Epithelial cell of prostate (primary cell): Measurements from ENCODE around the gene RIMS4.
A peak's percentile ranks its signal among the peaks of the same experiment; 100 is the strongest.

ENCODE experiments used
- DNase-seq: peaks from one replicate; pipeline ENCODE4 v3.0.0-alpha.2; 2011; ENCODE audit warnings: low read depth, low spot score
- H3K27ac ChIP-seq: fragments of 450-650 bp; 2 replicates; pipeline ENCODE4 v1.5.1; 2017; ENCODE audit warnings: mild to moderate bottlenecking

RIMS4 gene

DNA sequence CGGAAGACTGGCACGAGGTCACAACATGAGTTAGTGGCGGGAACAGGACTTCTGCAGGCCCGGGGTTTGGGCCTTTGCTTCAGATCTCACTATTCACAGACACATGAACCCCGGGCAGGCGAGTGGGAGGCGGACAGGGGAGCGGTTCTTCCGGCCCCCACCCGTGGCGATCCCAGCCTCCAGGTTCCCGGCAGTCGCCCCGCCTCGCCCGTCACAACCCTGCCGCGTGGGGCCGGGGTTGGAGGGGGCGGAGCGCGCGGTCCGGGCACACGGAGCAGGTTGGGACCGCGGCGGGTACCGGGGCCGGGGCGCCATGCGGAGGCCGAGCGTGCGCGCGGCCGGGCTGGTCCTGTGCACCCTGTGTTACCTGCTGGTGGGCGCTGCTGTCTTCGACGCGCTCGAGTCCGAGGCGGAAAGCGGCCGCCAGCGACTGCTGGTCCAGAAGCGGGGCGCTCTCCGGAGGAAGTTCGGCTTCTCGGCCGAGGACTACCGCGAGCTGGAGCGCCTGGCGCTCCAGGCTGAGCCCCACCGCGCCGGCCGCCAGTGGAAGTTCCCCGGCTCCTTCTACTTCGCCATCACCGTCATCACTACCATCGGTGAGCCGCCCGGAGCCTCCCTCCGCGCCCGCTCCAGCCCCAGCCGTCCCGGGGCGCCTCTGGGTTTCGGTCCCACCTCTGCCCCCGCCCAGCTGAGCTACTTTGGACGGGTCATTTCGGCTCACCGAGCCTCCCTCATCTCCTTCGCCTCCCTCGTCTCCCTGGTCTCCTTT lies 64.6 kb downstream of the RIMS4 start, which contains the start of gene KCNK15:
Gene KCNK15 (plus strand): TSS at position 268 of the 769 bp plus-strand sequence. CDS start 46 bp downstream, at position 314.
- H3K27ac ChIP-seq = no peak within 1 kb of the TSS
- no peak for DNase-seq

DNA sequence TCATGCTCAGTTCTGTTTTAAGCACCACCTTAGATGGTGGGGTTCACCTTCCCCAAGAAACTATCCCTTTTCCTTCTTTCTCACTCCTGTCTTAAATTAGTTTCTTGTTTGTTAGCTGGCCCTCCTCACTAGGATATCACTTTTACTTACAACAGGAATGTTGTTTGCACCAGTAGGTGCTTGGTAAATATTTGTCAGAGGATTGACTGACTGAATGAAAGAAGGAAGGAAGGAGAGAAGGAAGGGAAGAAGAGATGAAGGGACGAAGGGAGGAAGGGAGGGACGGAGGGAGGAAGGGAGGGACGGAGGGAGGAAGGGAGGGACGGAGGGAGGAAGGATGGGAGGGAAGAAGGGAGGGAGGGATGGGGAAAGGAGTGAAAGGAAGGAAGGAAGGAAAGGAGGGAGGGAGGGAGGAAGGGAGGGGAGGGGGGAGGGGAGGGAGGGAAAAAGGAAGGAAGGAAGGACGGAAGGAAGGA lies 65.2 kb downstream of the RIMS4 start:
- H3K27ac ChIP-seq = no peak overlapping the region
- DNase-seq = no peak

DNA sequence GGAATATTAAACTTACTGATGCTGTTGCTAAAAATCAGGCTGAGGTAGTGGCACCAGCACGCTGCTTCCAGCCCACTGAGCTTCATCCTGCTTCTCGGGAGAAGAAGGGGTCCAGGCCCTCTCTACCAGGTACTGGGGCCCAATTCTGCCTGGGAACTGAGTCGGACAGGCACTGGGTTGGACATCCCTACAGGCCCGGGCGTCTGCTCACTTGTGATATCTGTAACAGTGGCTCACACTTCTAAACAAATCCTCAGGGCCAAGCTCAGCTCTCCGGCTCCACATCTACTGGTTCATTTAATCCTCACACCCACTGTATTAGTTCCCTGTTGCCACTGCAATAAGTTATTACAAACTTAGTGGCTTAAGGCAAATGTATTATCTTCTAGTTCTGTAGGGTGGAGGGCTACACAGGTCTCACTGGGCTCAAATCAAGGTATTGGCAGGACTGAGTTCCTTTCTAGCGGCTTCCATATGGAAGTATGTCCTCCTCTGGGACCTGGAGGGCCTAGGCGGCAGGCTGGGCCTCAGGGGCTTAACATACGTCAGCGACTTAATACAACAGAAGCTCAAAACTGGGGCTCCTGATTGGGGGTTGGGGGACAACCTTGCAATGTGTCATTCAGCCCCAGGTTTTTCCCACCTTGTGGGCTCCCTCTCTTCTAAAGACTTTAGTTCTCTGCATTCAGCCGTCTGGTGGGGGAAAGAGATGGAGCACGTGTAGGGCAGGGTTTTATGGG lies 66.3 kb downstream of the RIMS4 start:
- no peak overlapping the region for H3K27ac ChIP-seq
- DNase-seq = no peak

DNA sequence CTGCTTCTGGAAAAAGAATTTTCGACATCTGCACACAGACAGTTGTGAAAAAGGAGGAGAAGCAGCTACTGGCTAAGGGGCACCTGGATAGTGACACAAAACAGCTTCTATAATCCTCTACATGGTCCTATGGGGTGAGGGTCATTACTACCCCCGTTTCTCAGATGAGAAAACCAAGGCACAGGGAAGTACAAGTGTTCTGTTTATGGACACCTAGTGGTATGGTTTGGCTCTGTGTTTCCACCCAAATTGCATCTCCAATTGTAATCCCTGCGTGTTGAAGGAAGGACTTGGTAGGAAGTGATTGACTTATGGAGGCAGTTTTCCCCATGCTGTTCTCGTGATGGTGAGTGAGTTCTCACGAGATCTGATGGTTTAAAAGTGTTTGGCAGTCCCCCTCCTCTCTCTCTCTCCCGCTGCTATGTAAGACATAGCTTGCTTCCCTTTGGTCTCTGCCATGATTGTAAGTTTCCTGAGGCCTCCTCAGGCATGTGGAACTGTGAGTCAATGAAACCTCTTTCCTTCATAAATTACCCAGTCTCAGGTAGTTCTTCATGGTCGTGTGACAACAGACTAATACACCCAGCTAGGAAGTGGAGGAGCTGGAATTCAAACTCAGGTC lies 67.2 kb downstream of the RIMS4 start:
- H3K27ac ChIP-seq = no peak overlapping the region
- DNase-seq = no peak

DNA sequence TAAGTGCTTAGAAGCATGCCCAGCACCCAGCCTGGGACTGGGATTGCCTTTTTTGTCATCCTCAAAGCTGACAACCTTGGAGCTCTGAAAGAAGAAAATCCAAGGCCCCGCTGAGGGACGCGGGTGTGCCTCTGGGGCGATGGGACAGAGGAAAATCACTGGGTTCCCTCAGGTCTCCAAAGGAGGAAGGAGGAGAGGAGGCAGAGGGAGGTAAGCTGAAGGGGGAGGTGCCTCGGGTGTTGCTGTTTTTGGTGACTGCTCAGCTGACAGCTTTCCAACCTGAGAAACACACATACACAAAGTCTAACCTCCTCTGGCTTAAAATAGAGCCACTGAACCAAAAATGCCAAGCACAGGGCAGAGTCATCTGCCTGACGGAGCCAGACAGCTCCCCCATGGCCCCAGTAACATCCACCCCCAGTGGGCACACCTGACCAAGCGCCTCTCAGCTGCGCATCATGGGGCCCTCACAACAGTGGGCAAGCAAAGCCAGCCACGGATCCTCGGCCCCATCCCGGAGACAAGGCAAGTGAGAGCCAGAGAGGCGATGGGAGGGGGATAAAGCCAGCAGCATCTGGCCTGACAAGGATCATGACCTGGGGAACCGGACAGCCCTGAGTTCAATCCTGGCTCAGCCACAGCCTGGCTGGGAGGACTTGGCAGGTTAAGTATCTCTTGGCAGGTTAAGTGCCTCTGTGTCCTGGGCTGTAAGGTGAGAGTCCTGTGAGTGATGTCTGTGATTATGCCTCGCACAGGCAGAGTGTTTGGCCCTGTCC lies 67.9 kb downstream of the RIMS4 start:
- H3K27ac ChIP-seq = no peak overlapping the region
- no peak for DNase-seq

DNA sequence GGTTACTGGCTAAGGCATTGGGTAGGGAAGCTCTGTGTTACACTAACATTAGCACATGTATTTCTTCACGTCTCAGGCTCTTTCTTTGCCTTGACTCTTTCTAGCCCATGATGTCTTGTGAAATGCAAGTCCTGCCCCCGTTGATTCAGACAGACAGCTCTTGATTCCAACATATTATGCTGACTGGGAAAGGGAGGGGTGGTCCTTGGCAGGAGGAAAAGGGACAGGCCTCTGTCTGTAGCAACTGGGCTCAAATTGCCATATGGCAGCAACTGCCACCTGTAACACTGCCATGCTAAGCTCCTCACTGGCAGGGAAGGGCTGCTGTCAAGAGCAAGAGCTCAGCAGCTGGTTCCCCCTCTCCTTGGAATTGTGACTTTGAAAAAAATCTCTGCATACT lies 70.4 kb downstream of the RIMS4 start:
- no peak overlapping the region for H3K27ac ChIP-seq
- DNase-seq = no peak

DNA sequence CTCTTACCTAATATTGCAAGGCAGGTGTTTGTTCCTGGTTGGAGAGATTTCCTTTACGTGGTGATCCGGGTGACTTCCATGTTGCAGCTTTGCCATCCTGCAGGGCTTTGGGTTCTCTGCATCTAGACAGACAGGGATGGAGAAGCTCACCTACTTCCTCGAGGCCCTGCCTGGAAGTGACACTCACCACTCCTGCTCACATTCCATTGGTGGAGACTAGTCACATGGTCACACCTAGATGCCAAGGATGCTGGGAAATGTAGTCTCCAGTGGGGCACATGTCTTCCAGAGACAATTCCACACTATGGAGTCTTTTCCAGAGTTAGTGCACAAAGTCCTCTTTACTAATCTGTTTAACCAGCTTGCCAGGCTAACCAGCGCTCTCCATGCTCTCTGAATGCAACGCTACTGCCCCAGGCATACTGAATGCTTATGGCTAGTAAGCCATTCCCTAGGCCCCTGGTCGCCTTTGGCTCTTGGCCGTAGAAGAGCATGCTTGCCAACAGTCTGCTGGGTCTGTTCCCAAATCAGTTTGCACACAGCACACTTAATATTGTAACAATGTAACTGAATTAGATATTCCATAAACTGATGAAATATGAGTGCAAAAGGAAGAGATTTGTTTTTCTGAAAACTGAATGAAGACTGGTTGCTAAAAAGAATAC lies 71.4 kb downstream of the RIMS4 start:
- H3K27ac ChIP-seq = no peak overlapping the region
- DNase-seq = no peak

DNA sequence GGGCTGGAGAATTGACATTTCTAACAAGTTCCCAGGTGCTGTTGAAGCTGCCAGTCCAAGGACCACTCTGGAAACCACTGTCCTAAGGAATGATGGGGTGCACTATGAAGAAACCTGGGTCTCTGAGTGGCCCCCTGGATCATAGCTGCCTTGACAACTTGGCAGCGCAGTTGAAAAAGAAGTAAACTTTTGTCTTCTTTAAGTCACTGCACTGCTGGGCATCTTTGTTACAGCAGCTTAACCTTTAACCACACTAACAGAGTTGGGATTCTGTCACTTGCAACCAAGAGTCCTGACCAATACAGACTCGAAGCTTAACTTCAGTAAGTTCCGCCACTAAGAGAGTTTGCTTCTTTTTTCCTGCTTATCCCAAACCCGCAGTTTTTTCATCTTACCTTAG lies 73.2 kb downstream of the RIMS4 start:
- DNase-seq = no peak
- no peak overlapping the region for H3K27ac ChIP-seq

DNA sequence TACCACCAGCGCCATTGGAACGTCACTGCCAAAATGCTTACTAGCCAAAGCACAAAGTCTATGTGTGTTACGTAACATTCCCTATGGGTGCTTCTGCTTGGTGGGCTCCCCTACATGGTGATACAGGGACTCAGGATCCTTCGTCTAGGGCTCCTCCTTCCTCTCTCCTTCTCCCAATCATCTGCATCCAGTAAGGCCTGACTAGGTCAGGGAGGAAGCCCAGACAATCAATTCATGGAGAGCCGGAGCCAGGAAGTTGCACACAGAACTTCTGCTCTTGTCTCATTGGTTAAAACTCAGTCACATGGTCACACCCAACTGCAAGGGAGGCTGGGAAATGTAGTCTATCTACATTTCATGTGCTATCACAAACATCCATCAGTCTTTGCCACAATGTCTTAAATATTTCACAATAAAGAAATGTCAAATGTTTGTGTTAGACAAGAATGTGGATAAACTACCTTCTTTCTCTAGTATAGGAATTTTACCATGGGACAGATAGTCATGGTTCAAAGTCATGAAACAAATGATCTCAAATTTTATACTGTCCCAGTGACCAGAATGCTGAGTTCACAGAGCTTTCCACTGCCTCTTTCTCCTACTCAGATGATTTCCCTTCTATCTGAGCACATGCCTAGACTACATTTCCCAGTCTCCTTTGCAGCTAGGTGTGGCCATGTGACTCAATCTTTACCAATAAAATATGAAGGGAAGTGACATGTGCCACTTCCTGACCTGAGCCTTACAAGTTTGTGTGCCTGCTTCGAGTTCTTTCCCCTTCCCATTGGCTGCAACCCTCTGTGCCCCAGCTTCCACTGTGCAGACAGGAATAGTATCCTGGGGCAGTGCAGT lies 74.0 kb downstream of the RIMS4 start:
- H3K27ac ChIP-seq = no peak overlapping the region
- DNase-seq = no peak

DNA sequence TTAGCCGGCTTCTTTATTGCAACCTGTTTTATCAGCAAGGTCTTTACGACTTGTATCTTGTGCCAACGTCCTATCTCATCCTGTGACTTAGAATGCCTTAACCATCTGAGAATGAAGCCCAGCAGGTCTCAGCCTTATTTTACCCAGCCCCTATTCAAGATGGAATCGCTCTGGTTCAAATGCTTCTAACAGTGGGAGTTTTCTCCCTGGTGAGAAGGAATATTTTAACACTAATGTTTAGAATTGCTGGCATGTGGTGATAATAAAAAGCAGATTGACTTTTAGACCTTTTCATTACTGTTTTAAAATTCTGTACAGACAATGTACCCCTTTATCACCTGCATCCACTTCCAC lies 74.6 kb downstream of the RIMS4 start:
- DNase-seq = no peak
- H3K27ac ChIP-seq = no peak overlapping the region

DNA sequence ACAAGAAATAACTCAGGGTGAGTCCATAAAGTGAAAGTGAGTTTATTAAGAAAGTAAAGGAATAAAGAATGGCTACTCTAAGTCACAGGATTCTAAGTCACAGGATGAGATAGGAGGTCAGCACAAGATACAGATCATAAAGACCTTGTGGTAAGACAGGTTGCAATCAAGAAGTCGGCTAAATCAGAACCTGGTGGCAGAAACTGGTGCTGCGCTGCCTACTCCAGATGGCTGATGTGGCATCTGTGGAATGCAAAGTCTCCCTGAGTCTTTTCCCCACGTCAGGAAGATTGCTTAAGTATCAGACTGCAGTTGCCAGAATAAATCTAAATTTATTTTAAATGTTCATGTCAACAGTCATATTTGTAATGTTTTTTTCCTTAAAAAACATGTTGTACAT lies 75.4 kb downstream of the RIMS4 start:
- H3K27ac ChIP-seq = no peak overlapping the region
- DNase-seq = no peak

DNA sequence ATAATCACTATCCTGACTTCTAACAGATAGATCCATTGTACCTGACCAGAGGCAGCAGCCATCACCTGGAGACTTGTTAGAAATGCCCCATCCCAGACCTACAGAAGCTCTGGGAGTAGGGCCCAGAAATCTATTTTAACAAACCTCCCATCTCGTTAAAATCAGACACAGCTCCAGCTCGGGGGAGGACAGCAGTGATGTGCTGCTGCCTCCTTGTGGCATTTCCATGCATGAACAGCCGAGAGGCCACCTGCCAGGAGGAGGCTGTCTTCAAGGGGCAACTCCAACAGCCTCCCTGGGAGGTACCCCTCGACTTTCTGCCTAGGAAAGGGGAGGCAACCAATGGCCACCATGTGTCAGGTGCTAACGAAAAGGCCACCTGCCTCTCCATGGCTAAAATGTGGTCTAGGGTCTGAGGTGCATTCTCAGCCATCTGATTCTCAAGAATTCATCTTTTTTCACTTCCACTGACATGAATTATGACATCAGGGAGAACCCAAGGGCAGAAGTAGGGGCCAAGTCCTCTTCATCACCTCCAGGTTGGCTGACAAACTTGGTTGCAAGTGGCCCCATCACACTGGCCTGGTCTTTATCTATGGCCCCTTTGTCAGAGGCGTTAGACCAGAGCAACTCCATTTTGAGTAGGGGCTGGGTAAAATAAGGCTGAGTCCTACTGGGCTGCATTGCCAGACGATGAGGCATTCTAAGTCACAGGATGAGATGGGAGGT lies 76.8 kb downstream of the RIMS4 start:
- no peak overlapping the region for H3K27ac ChIP-seq
- DNase-seq = no peak

DNA sequence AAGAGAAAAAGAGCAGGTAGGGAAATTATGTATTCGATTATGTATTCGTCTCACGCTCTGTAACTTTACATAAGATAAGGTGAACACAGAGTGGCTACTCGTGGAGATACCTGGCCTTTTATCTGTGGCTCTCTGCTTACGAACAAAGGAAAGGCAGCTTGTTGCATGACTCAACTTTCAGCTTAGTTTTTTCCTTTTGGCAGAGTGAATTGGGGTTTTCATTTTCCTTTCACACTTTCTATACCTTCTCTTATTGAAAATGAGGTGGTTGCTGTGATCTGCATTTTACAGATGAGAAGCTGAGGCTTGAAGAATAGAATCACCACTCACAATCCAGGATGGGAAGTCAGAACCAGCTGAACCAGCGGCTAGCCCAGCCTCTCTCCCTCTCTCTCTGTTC lies 78.0 kb downstream of the RIMS4 start:
- no peak for DNase-seq
- no peak overlapping the region for H3K27ac ChIP-seq

DNA sequence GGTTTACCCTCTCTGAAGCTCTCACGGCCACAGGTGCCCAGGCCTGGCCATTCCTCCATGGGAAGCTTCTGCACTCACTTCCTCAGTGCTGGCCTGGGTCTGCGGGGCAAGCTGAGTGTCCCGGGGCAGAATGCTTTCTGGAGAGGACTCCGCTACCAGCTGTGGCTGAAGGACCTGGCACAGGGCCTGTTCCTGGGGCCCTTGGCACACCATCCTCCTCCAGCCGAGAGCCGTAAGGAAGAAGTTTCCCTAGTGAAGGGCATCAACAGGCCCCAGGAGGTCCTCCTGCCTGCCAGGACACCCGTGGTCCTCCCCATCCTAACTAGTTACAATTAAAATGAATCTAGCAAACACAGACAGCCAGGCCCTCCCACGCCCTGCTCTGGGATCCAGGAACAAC lies 78.7 kb downstream of the RIMS4 start:
- no peak for DNase-seq
- H3K27ac ChIP-seq = no peak overlapping the region

DNA sequence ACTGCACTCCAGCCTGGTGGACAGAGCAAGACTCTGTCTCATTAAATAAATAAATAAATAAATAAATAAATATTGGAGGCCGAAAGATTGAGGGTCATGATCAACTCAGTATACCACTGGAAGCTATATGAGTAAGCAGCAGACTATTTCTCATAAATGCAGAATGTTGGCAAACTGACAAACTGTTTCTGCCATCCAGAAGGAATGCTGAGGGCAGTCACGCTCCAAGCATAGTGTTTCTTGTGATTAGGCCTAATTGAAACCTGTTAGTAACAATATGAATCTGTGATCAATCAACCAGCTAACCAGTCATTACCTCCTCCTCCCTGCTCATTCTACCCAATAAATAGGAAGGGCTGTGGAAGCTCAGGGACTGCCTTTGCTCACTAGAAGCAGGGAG lies 79.9 kb downstream of the RIMS4 start:
- peak overlapping the region; percentile 52 for H3K27ac ChIP-seq
- DNase-seq = peak; percentile 74

DNA sequence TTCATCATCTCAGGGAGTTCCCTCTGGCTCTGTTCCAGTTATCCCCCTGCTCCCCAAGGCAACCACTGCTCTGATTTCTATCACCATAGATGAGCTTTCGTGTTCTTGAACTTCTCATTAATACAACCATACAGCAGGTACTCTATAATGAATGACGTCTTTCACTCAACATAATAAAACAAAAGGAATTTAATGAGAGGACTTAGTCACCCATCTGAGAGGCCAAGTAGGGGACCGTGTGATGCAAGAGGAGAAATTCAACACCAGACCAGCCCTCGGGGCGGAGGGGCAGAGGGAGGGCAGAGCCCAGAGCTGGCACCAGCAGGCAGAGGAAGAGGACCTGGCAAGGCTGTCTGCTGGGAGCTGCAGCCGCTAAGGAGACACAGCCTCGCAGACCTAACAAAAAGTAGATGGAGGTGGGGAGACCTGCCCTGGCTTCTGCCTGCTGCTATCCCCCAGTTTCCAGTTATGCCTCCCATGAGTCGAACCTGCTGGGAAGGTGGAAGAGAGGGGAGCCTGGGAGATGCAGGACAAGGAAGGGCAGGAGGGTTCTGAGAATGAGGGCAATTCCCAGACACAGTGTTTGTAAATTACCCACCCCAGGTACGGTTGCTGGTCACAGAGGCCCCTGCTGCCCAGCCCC lies 81.4 kb downstream of the RIMS4 start:
- H3K27ac ChIP-seq = peak overlapping the region; percentile 32
- DNase-seq = peak; percentile 64

DNA sequence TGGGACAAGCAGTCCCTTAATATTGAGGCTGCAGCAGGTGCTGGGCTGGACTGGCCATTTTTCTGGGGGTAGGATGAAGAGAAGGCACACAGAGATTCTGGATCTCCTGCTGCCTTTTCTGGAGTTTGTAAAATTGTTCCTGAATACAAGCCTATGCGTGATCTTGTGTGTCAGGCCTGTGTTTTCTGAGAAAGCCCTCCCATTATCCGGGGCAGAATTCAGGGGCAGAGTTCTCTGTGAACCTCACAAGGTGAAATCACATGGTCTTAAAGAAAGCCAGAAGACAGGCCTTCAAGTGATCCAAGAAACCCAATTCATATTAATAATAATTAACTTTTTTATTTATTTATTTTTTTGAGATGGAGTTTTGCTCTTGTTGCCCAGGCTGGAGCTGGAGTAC lies 82.7 kb downstream of the RIMS4 start:
- H3K27ac ChIP-seq = no peak overlapping the region
- DNase-seq = no peak

DNA sequence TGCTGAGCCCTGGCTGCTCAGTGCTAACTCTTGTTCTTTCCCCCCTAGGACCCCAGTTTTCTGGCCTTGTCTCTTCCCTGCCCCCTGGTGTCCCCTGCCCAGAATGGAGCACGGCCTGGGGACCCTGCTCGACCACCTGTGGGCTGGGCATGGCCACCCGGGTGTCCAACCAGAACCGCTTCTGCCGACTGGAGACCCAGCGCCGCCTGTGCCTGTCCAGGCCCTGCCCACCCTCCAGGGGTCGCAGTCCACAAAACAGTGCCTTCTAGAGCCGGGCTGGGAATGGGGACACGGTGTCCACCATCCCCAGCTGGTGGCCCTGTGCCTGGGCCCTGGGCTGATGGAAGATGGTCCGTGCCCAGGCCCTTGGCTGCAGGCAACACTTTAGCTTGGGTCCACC lies 83.3 kb downstream of the RIMS4 start:
- H3K27ac ChIP-seq = no peak overlapping the region
- DNase-seq = no peak
